HUES48 (cell line): ENCODE results near the gene VWA5B1.

Source experiments
- H3K27ac ChIP-seq: one replicate; pipeline ENCODE4 v1.7.0; 2013; ENCODE audit warnings: low read depth, low read length, inconsistent platforms
- H3K27me3 ChIP-seq: 2 replicates; pipeline ENCODE4 v1.6.1; 2013; ENCODE audit warnings: mild to moderate bottlenecking, low read length; ENCODE audit not compliant: control insufficient read depth, insufficient read depth
- H3K36me3 ChIP-seq: 2 replicates; pipeline ENCODE4 v1.6.1; 2013; ENCODE audit warnings: low read length; ENCODE audit not compliant: control insufficient read depth, insufficient read depth
- H3K4me1 ChIP-seq: 2 replicates; pipeline ENCODE4 v1.6.1; 2013; ENCODE audit warnings: mild to moderate bottlenecking, low read length; ENCODE audit not compliant: control insufficient read depth, insufficient read depth
- H3K4me3 ChIP-seq: 2 replicates; pipeline ENCODE4 v1.5.1; 2013; ENCODE audit warnings: mild to moderate bottlenecking, low read depth, low read length
- H3K9ac ChIP-seq: 2 replicates; pipeline ENCODE4 v1.6.1; 2013; ENCODE audit warnings: mild to moderate bottlenecking, low read depth, low read length, moderate library complexity
- H3K9me3 ChIP-seq: 2 replicates; pipeline ENCODE4 v1.6.1; 2013; ENCODE audit warnings: low read length; ENCODE audit not compliant: control insufficient read depth, insufficient read depth

The VWA5B1 gene

DNA sequence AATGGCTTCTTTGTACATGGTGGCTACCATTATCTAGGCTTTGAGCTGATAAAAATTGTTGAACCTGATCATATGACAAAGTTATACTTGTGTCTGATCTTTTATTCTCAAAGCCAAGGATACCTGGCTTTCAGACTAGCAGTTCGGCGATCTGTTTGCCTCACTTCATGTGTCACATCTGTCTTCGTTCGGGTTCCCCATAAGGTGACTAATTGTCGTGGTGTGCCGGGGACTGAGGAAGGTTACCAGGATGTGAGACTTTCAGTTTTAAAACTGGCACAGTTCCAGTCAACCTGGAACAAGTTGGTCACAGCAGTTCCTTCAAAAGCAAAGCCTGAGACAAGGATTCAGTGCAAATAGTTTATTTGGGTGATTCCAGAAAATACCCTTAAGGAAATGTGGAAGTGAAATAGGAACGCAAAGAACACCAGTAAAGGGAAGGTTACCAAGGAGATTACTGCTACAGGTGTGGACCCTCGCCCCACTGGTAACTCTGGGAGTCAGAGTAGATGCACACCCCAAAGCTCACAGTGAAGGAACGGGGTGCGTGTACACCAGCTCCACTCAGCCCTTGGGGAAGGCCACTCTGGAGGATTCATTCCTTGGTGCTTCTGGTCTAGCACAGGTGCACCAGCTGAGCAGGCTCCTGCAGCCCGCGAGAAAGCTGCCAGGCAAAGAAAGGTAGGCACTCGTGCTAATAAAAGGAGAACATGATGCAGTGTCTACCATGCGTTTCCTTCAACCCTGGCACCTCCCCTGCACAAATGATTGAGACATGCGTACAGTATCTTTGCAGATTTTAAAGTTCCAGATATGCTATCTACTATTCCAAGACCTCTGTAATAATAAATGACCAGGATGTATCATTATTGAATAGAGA, 69.0 kb downstream of the VWA5B1 start:
- Histone ChIP-seq H3K4me3 (no peak overlapping the region), H3K9ac (no peak overlapping the region), H3K27me3 (peaks cover 26% of the 10 kb centered on the region), H3K27ac (no peak overlapping the region), H3K4me1 (no peaks in the 10 kb centered on the region), H3K36me3 (no peaks in the 10 kb centered on the region), H3K9me3 (no peaks in the 10 kb centered on the region)

DNA sequence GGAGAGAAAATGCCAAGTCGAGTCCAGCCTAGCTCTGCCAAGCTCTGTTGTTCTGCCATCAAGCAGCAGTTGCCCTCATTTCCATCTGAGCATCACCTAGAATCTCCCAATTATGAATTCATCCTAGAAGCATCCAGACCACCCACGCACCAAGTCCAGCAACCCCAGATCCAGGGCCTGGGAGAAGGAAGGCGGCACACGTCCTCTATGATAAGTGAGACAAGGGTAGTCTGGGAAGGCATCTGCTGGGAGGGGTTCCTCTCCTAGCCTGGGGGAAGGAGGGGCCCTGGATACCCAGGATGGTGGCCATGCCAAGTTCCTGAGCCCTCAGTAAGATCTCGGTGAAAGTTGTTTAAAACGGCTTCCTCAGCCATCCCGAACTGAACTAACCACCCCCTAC, 70.7 kb downstream of the VWA5B1 start:
- Histone ChIP-seq H3K9ac (no peak overlapping the region), H3K4me1 (0 out of 2 replicates have a peak, but pooled peaks cover 2% of the 10 kb centered on the region), H3K4me3 (no peak overlapping the region), H3K36me3 (no peaks in the 10 kb centered on the region), H3K27ac (no peak overlapping the region), H3K27me3 (peaks cover 43% of the 10 kb centered on the region), H3K9me3 (no peaks in the 10 kb centered on the region)

DNA sequence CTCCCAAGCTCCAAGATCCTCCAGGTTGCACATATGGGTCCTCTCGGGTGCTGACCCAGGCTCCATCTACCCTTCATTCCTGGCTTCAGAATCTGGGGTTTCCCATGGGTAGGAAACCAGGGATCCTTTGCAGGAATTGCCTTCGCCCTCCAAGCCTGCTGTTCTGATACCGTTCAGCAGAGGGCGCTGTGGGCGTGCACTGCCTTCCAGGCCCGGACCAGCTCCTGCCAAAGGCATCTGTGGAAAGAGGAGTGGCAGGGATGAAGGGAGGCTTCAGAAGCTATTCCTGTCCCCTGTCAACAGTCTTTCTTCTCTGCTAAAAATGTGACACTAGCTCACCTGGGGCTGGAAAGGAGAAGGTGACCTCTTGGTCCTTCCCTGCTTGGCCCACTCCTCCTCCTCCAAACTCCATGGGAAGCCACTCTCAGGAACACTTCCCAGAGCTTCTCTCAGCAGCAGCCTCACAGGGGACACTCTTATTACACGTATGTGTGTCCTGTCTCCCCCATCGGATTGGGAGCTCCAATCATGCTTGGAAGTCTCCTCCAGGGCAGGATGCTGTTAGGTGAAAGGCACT, 71.2 kb downstream of the VWA5B1 start:
- H3K9me3 ChIP-seq = no peaks in the 10 kb centered on the region
- no peak overlapping the region for H3K9ac ChIP-seq
- H3K4me1 ChIP-seq = 0 out of 2 replicates have a peak, but pooled peaks cover 2% of the 10 kb centered on the region
- no peaks in the 10 kb centered on the region for H3K36me3 ChIP-seq
- H3K4me3 ChIP-seq = no peak overlapping the region
- peaks cover 48% of the 10 kb centered on the region for H3K27me3 ChIP-seq
- no peak overlapping the region for H3K27ac ChIP-seq

DNA sequence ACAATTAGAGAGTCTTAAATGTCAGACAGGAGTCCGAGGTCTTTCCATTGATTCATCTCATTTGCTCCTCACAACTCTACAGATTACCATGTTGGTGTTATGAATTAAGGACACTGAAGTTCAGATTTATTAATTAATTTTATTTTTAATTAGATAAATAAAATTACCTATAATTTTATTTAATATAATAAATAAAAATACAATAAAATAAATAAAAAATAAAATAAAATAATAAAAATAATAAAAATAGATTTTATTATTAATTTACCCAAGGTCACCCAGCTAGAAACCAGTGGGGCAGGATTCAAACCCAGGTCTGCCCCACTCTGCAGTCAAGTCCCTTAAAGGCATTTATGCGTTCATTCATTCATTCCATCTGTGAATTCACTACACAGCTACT, 72.2 kb downstream of the VWA5B1 start:
- Histone ChIP-seq H3K27ac (no peak overlapping the region), H3K36me3 (no peaks in the 10 kb centered on the region), H3K4me1 (0 out of 2 replicates have a peak, but pooled peaks cover 2% of the 10 kb centered on the region), H3K9me3 (no peaks in the 10 kb centered on the region), H3K4me3 (no peak overlapping the region), H3K9ac (no peak overlapping the region), H3K27me3 (peaks cover 57% of the 10 kb centered on the region)

DNA sequence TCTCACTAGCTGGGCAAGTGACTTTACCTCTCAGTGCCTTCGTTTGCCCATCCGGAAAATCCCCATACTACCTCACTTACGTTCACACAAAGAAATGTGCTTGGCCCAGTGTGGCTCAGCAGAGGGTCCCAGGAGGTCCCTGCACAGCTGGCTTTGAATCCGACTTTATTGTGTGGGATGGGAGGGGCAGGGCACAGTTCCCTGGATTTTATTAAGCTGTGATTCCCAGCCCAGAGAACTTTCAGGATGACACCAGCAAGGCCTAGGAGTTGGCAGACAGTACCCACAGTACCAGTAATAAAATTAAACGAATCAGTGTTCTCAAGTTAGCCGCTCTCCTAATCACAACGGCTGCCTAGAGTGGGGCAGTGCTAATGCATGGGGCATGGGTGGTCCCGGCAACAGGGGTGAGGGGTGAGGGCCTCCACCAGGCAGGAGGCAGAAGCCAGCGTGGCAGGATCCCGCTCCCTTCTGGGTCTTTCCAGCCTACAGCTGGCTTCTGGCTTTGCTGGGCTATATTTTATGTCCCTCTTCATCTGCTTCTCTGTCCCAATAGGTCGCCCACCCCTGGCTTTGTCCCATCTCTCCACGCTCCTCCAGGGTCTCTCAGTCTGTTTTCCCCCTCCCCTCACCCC, 74.9 kb downstream of the VWA5B1 start:
- no peak overlapping the region for H3K27ac ChIP-seq
- no peaks in the 10 kb centered on the region for H3K36me3 ChIP-seq
- H3K27me3 ChIP-seq = peaks cover 77% of the 10 kb centered on the region
- H3K9ac ChIP-seq = no peak overlapping the region
- H3K4me1 ChIP-seq = 0 out of 2 replicates have a peak, but pooled peaks cover 2% of the 10 kb centered on the region
- no peaks in the 10 kb centered on the region for H3K9me3 ChIP-seq
- H3K4me3 ChIP-seq = 0 out of 2 replicates have a peak overlapping the region, but pooled peaks have one; percentile 63

DNA sequence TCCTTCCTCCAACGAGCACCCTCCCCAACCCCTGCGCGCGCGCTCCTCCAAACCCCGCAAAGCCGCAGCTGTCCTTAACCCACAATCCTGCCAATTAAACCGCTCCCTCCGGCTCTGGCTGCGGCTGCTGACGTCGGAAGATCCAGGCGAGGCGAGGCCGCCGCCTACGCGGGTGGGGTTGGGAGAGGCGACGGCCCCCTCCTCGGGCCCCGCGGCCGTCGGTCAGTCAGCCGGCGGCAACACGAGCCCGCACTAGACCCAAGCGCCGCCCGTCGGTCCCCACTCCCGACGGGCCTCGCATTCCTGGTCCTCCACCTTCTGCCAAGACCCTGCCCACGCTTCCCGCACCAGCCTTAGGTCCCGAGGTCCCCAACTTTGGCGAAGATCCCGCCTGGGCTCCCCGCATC, 75.4 kb downstream of the VWA5B1 start:
- peak overlapping the region; percentile 63 for H3K4me3 ChIP-seq
- H3K9me3 ChIP-seq = no peaks in the 10 kb centered on the region
- 0 out of 2 replicates have a peak, but pooled peaks cover 2% of the 10 kb centered on the region for H3K4me1 ChIP-seq
- H3K27ac ChIP-seq = no peak overlapping the region
- no peak overlapping the region for H3K9ac ChIP-seq
- H3K36me3 ChIP-seq = no peaks in the 10 kb centered on the region
- peaks cover 81% of the 10 kb centered on the region for H3K27me3 ChIP-seq

DNA sequence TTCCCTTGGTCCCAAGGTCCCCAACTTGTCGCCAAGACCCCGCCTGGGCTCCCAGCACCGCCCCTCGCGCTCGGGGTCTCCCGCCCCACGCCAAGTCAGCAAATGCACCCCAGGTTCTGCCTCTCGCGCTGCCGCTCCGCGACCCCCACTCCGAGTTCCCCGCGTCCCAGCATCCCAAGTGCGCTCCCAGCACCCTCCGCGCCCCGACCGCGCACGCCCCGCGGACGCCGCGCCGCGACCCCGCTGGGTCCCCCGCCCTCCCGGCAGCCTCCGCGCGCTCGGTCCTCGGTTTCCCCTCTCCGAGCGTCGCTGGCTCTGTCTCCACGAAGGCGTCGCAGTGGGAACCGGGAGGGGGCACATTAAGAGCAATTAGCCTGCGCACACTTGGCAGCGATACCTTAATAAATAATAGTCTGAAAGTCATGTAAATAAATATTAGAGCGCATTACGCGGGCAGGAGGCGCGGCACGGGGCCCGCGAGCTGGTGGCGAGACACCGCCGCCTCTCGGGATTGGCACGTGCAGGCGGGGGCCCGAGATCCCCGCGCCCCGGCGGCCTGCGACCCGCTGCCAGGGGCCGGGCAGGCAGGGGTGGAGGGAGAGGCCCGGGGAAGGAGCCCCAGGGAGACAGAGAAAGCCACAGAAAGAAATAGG, 75.9 kb downstream of the VWA5B1 start:
- Histone ChIP-seq H3K4me3 (peak overlapping the region; percentile 63), H3K27me3 (peaks cover 83% of the 10 kb centered on the region), H3K27ac (no peak overlapping the region), H3K36me3 (no peaks in the 10 kb centered on the region), H3K9ac (no peak overlapping the region), H3K4me1 (0 out of 2 replicates have a peak, but pooled peaks cover 2% of the 10 kb centered on the region), H3K9me3 (no peaks in the 10 kb centered on the region)

DNA sequence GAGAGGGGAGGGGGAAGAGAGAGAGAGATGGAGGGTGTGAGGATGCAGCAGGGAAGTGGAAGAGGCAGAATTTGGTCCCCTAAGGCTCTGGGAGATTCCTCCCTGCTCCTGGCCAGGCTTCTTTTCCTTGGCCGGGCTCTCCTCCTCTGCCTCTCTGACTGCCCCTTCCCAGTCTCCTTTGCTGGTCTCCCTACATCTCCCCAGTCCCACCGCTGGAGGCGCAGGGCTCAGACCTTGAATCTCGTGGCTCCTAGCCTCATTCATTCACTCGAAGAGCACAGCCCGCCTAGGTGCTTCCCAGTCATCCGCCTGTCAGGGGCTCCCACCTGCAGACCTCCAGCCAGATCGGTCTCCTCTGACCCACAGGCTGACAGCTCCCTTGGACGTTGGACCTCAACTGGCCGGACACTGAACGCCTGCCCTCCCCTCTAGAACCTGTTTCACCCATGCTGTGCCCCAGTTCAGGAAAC, 76.5 kb downstream of the VWA5B1 start:
- Histone ChIP-seq H3K36me3 (no peaks in the 10 kb centered on the region), H3K9ac (no peak overlapping the region), H3K4me1 (0 out of 2 replicates have a peak, but pooled peaks cover 2% of the 10 kb centered on the region), H3K9me3 (no peaks in the 10 kb centered on the region), H3K27ac (no peak overlapping the region), H3K27me3 (peaks cover 88% of the 10 kb centered on the region), H3K4me3 (peak overlapping the region; percentile 63; the same call in 1 of the 2 replicates)

DNA sequence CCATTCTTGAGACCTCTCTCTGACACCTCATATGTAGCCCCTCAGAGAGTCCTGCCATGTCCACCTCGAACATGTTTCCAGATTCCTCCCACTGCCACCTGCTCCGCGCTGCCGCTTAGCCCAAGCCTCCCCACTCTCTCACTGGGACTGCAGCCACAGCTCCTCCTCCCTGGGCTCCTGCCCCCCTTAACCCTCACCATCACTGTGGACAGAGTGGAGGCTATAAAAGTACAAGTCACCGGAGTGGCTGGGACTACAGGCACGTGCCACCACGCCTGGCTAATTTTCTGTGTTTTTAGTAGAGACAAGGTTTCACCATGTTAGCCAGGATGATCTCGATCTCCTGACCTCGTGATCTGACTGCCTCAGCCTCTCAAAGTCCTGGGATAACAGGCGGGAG, 77.0 kb downstream of the VWA5B1 start:
- no peak overlapping the region for H3K4me3 ChIP-seq
- no peak overlapping the region for H3K27ac ChIP-seq
- no peak overlapping the region for H3K9ac ChIP-seq
- peaks cover 85% of the 10 kb centered on the region for H3K27me3 ChIP-seq
- 0 out of 2 replicates have a peak, but pooled peaks cover 2% of the 10 kb centered on the region for H3K4me1 ChIP-seq
- no peaks in the 10 kb centered on the region for H3K9me3 ChIP-seq
- no peaks in the 10 kb centered on the region for H3K36me3 ChIP-seq

DNA sequence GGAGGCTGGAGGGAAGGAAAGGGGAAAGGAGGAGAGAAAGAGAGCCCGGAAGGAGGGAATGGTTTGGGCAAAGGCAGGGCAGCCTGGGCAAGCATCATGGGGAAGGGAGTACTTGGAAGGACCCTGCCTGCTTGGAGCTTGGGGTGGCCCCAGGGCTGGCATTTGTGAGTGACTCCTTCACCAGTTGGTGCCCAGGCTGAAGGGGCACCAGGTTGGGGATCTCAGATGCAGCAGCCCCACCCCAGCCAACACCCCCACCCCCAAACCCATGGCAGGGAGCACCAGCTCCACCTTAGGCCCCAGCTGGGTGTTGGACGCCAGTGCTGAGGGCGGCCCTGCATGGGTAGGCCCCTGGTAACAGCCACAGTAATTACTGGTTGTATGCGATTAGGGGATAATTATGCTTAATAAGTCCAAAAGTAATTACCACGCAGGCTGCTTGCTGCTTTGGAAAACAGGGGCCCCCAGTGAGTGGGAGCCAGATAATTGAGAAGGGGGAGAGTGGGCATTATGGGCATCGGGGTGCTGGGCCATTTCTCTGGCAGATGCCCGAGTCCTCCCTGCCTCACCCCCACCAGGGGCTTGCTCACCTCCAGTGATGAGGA, 78.3 kb downstream of the VWA5B1 start:
- no peaks in the 10 kb centered on the region for H3K36me3 ChIP-seq
- H3K27me3 ChIP-seq = peaks cover 80% of the 10 kb centered on the region
- H3K4me3 ChIP-seq = no peak overlapping the region
- no peak overlapping the region for H3K27ac ChIP-seq
- H3K4me1 ChIP-seq = 0 out of 2 replicates have a peak, but pooled peaks cover 2% of the 10 kb centered on the region
- no peaks in the 10 kb centered on the region for H3K9me3 ChIP-seq
- no peak overlapping the region for H3K9ac ChIP-seq
